ENCODE data around the gene KLK14. TPM values are rescaled to one million over a fixed set of nuclear protein-coding genes. Genes with fewer than 3 reads are reported as not detected.
A peak's percentile ranks its signal among the peaks of the same experiment; 100 is the strongest.

KLK14 gene
- total RNA-seq, 5 donors from 2014 or later (not counting 1 experiment from before 2014, with no cell fraction given) = 0.42 to 0.78 (median 0.70) TPM

DNA sequence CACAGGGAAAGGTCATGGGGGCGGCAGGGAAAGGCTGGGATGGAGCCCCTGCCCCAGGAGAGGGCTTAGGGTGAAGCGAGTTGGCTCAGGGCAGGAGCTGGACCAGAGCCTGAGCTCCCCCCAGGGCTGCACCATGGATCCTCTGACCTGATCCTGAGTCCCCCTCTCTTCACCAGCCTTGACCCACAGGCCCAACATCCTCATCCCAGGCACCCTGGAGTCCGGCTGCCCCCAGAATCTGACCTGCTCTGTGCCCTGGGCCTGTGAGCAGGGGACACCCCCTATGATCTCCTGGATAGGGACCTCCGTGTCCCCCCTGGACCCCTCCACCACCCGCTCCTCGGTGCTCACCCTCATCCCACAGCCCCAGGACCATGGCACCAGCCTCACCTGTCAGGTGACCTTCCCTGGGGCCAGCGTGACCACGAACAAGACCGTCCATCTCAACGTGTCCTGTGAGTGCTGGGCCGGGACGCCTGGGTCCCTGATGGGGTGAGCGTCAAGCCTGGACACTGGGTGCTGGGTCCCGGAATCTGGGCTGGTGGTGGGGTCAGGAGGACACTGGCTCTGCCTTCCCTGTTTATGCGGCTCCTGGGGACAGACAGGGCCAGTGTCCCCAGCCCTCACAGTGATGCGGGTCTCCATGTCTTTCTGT lies 42.9 kb upstream of the KLK14 start:
- ChIA-PET POLR2A (no interaction called here), CTCF (no interaction called here)
- no peaks in the 10 kb centered on the region for H3K9me3 Mint-ChIP-seq
- H3K27me3 Mint-ChIP-seq = no peaks in the 10 kb centered on the region
- Histone ChIP-seq H3K27ac (ENCODE audit: low read length) (peak overlapping the region; percentile 73), H3K9me3 (no peaks in the 10 kb centered on the region), H3K36me3 (ENCODE audit: control insufficient read depth in 2 of 2, extremely low read depth in 1 of 2, insufficient read depth in 1 of 2, low read length in 1 of 2) (no peaks in the 10 kb centered on the region), H3K4me3 (ENCODE audit: control insufficient read depth in 1 of 2, extremely low read depth in 1 of 2, low read length in 1 of 2) (peak overlapping the region in 1 of 2 donors; percentile 20), H3K4me1 (ENCODE audit: control insufficient read depth in 1 of 2, extremely low read depth in 1 of 2, insufficient read depth in 2 of 2, low read length in 2 of 2) (peaks cover 57 to 95% of the 10 kb centered on the region in 2 experiments), H3K27me3 (replicated peaks in 1 of 2; ENCODE audit: control insufficient read depth in 2 of 2, extremely low read depth in 1 of 2, insufficient read depth in 2 of 2, low read length in 1 of 2) (no peaks in the 10 kb centered on the region)
- ATAC-seq (replicated peaks in 1 of 4) (no peak), DNase-seq (no peak)
- H3K4me3 Mint-ChIP-seq = peak overlapping the region in 2 of 3 donors; percentile 59 to 77
- H3K27ac Mint-ChIP-seq = peak overlapping the region; percentile 93 to 97
- WGBS (ENCODE audit: insufficient coverage) = 88% methylated on average over 13 of the region's 16 CpGs
- H3K36me3 Mint-ChIP-seq = no peaks in the 10 kb centered on the region
- H3K4me1 Mint-ChIP-seq = peaks cover 86 to 88% (median 86%) of the 10 kb centered on the region in 3 donors

GRCh38 chr19:51124729-51125128 lies 42.0 kb upstream of the KLK14 start, which contains the start of gene SIGLEC9:
TSS of gene SIGLEC9 (plus strand) at chr19:51124906. CDS start at chr19:51124975, 69 bp downstream.
- no peak for DNase-seq
- Mint-ChIP-seq H3K9me3 (no peaks in the 10 kb centered on the region), H3K4me1 (peaks cover 82 to 85% (median 82%) of the 10 kb centered on the region in 3 donors), H3K36me3 (no peaks in the 10 kb centered on the region), H3K4me3 (peak within 1 kb of the TSS; percentile 59 to 77 (median 59)), H3K27ac (peak within 1 kb of the TSS; percentile 93 to 97), H3K27me3 (no peaks in the 10 kb centered on the region)
- Histone ChIP-seq H3K27ac (ENCODE audit: low read length) (peak within 1 kb of the TSS; percentile 73), H3K4me3 (ENCODE audit: control insufficient read depth in 1 of 2, extremely low read depth in 1 of 2, low read length in 1 of 2) (peak within 1 kb of the TSS; percentile 8 to 20), H3K4me1 (ENCODE audit: control insufficient read depth in 1 of 2, extremely low read depth in 1 of 2, insufficient read depth in 2 of 2, low read length in 2 of 2) (peaks cover 49 to 93% of the 10 kb centered on the region in 2 experiments), H3K27me3 (replicated peaks in 1 of 2; ENCODE audit: control insufficient read depth in 2 of 2, extremely low read depth in 1 of 2, insufficient read depth in 2 of 2, low read length in 1 of 2) (no peaks in the 10 kb centered on the region), H3K36me3 (ENCODE audit: control insufficient read depth in 2 of 2, extremely low read depth in 1 of 2, insufficient read depth in 1 of 2, low read length in 1 of 2) (no peaks in the 10 kb centered on the region), H3K9me3 (no peaks in the 10 kb centered on the region)
- no peak for ATAC-seq (replicated peaks in 1 of 4)
- POLR2A ChIA-PET = no interaction called here
- WGBS (ENCODE audit: insufficient coverage) = 54% methylated on average over 7 of the region's 14 CpGs
- CTCF ChIA-PET = no interaction called here

DNA sequence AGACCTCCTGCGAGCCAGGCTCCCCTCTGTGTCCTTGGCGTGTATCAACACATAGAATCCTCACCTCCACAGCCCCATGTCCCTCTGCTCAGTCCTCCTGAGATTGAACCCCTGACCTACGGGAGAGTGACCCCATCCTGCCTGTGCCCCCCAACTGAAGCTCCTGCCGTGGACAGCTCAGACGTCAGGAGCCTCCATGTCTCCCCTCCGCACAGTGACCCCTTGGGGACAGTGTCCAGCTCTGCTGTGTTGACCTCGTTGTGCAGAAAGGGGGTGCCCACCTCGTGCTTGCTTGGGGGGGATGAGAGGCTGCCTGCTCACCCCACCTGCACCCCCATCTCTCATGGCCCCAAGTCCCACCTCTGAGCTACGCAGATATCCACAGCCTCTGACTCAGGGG lies 41.5 kb upstream of the KLK14 start:
- ATAC-seq (replicated peaks in 1 of 4) (no peak), DNase-seq (no peak)
- POLR2A ChIA-PET = no interaction called here
- H3K4me1 ChIP-seq (ENCODE audit: control insufficient read depth in 1 of 2, extremely low read depth in 1 of 2, insufficient read depth in 2 of 2, low read length in 2 of 2) = peaks cover 45 to 93% of the 10 kb centered on the region in 2 experiments
- no peaks in the 10 kb centered on the region for H3K27me3 ChIP-seq (replicated peaks in 1 of 2; ENCODE audit: control insufficient read depth in 2 of 2, extremely low read depth in 1 of 2, insufficient read depth in 2 of 2, low read length in 1 of 2)
- Mint-ChIP-seq H3K27ac (peak overlapping the region; percentile 93 to 97), H3K4me3 (peak overlapping the region; percentile 42 to 77 (median 59)), H3K4me1 (peaks cover 83 to 85% (median 85%) of the 10 kb centered on the region in 3 donors), H3K9me3 (no peaks in the 10 kb centered on the region), H3K36me3 (no peaks in the 10 kb centered on the region), H3K27me3 (no peaks in the 10 kb centered on the region)
- CTCF ChIA-PET = no interaction called here
- H3K27ac ChIP-seq (ENCODE audit: low read length) = peak overlapping the region; percentile 73
- whole genome bisulfite sequencing (ENCODE audit: insufficient coverage) = 86% methylated on average over 5 of the region's 9 CpGs
- no peaks in the 10 kb centered on the region for H3K36me3 ChIP-seq (ENCODE audit: control insufficient read depth in 2 of 2, extremely low read depth in 1 of 2, insufficient read depth in 1 of 2, low read length in 1 of 2)
- no peak overlapping the region for H3K4me3 ChIP-seq (ENCODE audit: control insufficient read depth in 1 of 2, extremely low read depth in 1 of 2, low read length in 1 of 2)
- no peaks in the 10 kb centered on the region for H3K9me3 ChIP-seq

DNA sequence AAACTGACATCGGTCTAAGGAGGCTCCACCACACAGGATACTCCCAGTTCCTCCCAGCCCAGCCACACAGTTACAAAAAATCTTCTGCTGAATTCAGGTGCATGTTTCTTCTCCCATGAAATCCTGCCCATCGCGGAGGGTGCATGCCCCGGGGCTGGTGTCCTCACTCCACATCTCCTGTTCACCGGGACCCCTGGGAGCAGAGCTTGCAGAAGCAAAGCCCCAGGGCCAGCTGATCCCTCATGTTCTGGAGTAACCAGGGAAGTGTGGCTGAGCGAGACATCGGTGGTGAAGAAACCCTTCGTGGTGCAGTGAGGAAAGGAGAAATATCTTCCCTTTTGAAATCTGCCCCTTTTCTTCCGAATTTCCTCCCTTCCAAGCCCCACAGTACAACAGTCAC lies 41.1 kb upstream of the KLK14 start:
- Mint-ChIP-seq H3K27me3 (peaks cover 0 to 2% of the 10 kb centered on the region in 2 donors), H3K9me3 (no peaks in the 10 kb centered on the region), H3K27ac (peak overlapping the region; percentile 93 to 97), H3K4me1 (peaks cover 84 to 86% (median 85%) of the 10 kb centered on the region in 3 donors), H3K4me3 (peak overlapping the region; percentile 42 to 77 (median 59)), H3K36me3 (no peaks in the 10 kb centered on the region)
- POLR2A ChIA-PET = no interaction called here
- Histone ChIP-seq H3K4me3 (ENCODE audit: control insufficient read depth in 1 of 2, extremely low read depth in 1 of 2, low read length in 1 of 2) (peak overlapping the region in 1 of 2 donors; percentile 8), H3K36me3 (ENCODE audit: control insufficient read depth in 2 of 2, extremely low read depth in 1 of 2, insufficient read depth in 1 of 2, low read length in 1 of 2) (no peaks in the 10 kb centered on the region), H3K9me3 (no peaks in the 10 kb centered on the region), H3K27ac (ENCODE audit: low read length) (peak overlapping the region; percentile 73), H3K27me3 (replicated peaks in 1 of 2; ENCODE audit: control insufficient read depth in 2 of 2, extremely low read depth in 1 of 2, insufficient read depth in 2 of 2, low read length in 1 of 2) (no peaks in the 10 kb centered on the region), H3K4me1 (ENCODE audit: control insufficient read depth in 1 of 2, extremely low read depth in 1 of 2, insufficient read depth in 2 of 2, low read length in 2 of 2) (peaks cover 44 to 93% of the 10 kb centered on the region in 2 experiments)
- WGBS (ENCODE audit: insufficient coverage) = 35% methylated on average over 5 of the region's 9 CpGs
- CTCF ChIA-PET = no interaction called here
- DNase-seq = peak in 1 of 35 experiments; percentile 19
- ATAC-seq (replicated peaks in 1 of 4) = peak in 1 of 4 experiments; percentile 4

GRCh38 chr19:51123381-51123800 lies 40.7 kb upstream of the KLK14 start:
- H3K4me1 ChIP-seq (ENCODE audit: control insufficient read depth in 1 of 2, extremely low read depth in 1 of 2, insufficient read depth in 2 of 2, low read length in 2 of 2) = peaks cover 40 to 89% of the 10 kb centered on the region in 2 experiments
- H3K4me3 ChIP-seq (ENCODE audit: control insufficient read depth in 1 of 2, extremely low read depth in 1 of 2, low read length in 1 of 2) = peak overlapping the region in 1 of 2 donors; percentile 11
- H3K36me3 Mint-ChIP-seq = no peaks in the 10 kb centered on the region
- 0% methylated on average over 3 of the region's 6 CpGs for WGBS (ENCODE audit: insufficient coverage)
- H3K27ac ChIP-seq (ENCODE audit: low read length) = peak overlapping the region; percentile 73
- peaks cover 0 to 2% of the 10 kb centered on the region in 2 donors for H3K27me3 Mint-ChIP-seq
- ChIA-PET POLR2A (no interaction called here), CTCF (no interaction called here)
- H3K9me3 Mint-ChIP-seq = no peaks in the 10 kb centered on the region
- DNase-seq (peak in 34 of 35 experiments; percentile 33 to 75 (median 62)), ATAC-seq (replicated peaks in 1 of 4) (peak; percentile 87 to 99 (median 95))
- H3K27me3 ChIP-seq (replicated peaks in 1 of 2; ENCODE audit: control insufficient read depth in 2 of 2, extremely low read depth in 1 of 2, insufficient read depth in 2 of 2, low read length in 1 of 2) = no peaks in the 10 kb centered on the region
- peak overlapping the region; percentile 93 to 97 for H3K27ac Mint-ChIP-seq
- H3K4me1 Mint-ChIP-seq = peaks cover 81 to 82% (median 82%) of the 10 kb centered on the region in 3 donors
- H3K36me3 ChIP-seq (ENCODE audit: control insufficient read depth in 2 of 2, extremely low read depth in 1 of 2, insufficient read depth in 1 of 2, low read length in 1 of 2) = no peaks in the 10 kb centered on the region
- no peaks in the 10 kb centered on the region for H3K9me3 ChIP-seq
- H3K4me3 Mint-ChIP-seq = peak overlapping the region; percentile 42 to 77 (median 59)

DNA sequence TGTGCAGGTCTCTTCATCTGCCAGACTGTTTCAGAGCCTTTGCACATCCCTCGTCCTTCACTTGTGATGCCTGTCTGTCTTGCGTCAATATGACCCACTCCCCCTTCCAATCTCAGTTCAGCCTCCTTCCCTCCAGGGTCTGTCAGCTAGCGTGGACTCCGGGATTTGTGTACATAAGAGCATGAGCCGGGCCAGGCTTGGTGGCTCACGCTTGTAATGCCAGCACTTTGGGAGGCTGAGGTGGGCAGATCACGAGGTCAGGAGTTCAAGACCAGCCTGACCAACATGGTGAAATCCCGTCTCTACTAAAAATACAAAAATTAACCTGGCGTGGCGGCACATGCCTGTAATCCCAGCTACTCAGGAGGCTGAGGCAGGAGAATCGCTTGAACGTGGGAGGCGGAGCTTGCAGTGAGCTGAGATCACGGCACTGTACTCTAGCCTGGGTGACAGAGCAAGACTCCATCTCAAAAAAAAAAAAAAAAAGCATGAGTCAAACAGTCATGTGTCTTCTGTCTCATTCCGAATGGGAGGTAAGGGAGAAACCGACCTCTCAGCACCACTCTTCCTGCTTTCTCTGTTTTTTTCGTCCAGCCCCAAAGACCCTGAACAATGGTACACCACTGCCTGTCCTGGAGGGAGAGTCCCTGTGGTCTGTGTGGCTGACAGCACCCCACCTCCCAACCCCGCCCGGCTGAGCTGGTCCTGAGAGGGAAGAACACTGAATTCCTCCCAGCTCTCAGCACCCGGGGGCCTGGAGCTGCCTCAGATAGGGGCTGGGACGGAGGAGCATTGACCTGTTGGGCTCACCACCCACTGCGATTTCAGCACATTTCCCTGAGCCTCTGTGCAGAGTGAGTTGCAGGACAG lies 39.7 kb upstream of the KLK14 start:
- H3K27me3 Mint-ChIP-seq = peaks cover 0 to 2% of the 10 kb centered on the region in 2 donors
- H3K4me1 Mint-ChIP-seq = peaks cover 74 to 75% (median 75%) of the 10 kb centered on the region in 3 donors
- H3K4me3 ChIP-seq (ENCODE audit: control insufficient read depth in 1 of 2, extremely low read depth in 1 of 2, low read length in 1 of 2) = peak overlapping the region in 1 of 2 donors; percentile 11
- CTCF ChIA-PET = no interaction called here
- POLR2A ChIA-PET = no interaction called here
- H3K27ac ChIP-seq (ENCODE audit: low read length) = peak overlapping the region; percentile 73
- H3K9me3 Mint-ChIP-seq = no peaks in the 10 kb centered on the region
- WGBS (ENCODE audit: insufficient coverage) = 95% methylated on average over 4 of the region's 22 CpGs
- no peaks in the 10 kb centered on the region for H3K36me3 Mint-ChIP-seq
- H3K36me3 ChIP-seq (ENCODE audit: control insufficient read depth in 2 of 2, extremely low read depth in 1 of 2, insufficient read depth in 1 of 2, low read length in 1 of 2) = no peaks in the 10 kb centered on the region
- peaks cover 30 to 78% of the 10 kb centered on the region in 2 experiments for H3K4me1 ChIP-seq (ENCODE audit: control insufficient read depth in 1 of 2, extremely low read depth in 1 of 2, insufficient read depth in 2 of 2, low read length in 2 of 2)
- DNase-seq (peak in 1 of 35 experiments; percentile 20), ATAC-seq (replicated peaks in 1 of 4) (no peak)
- no peaks in the 10 kb centered on the region for H3K27me3 ChIP-seq (replicated peaks in 1 of 2; ENCODE audit: control insufficient read depth in 2 of 2, extremely low read depth in 1 of 2, insufficient read depth in 2 of 2, low read length in 1 of 2)
- H3K9me3 ChIP-seq = no peaks in the 10 kb centered on the region
- H3K27ac Mint-ChIP-seq = peak overlapping the region; percentile 93 to 97
- peak overlapping the region in 1 of 3 donors; percentile 77 for H3K4me3 Mint-ChIP-seq

Measured in T-cell (primary cell).